RKO (cell line): ENCODE measurements around the gene SLC7A8.

Experiments used
- DNase-seq: peaks from one replicate; pipeline ENCODE4 v3.0.0-alpha.2; 2016; ENCODE audit warnings: low spot score

SLC7A8 gene

DNA sequence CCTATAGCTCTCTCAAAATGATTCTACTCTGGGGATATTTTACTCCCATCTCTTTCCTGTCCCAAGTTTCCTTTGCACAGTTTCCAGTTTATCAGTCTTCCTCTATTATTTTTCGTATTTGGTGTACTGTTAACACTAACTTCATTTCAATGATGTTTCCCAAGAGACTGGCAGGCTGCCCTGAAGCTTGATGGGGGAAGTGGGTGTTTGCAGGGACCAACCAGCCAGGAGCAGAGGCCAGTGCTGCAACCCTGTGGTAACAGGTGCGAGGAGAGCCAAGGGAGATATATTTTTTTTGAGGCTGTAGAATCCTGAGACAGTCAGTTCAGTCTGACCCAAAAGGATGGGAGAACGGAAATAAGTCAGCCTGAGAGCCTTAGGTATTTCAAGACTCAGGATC, 52.6 kb downstream of the SLC7A8 start:
- DNase-seq = no peak

DNA sequence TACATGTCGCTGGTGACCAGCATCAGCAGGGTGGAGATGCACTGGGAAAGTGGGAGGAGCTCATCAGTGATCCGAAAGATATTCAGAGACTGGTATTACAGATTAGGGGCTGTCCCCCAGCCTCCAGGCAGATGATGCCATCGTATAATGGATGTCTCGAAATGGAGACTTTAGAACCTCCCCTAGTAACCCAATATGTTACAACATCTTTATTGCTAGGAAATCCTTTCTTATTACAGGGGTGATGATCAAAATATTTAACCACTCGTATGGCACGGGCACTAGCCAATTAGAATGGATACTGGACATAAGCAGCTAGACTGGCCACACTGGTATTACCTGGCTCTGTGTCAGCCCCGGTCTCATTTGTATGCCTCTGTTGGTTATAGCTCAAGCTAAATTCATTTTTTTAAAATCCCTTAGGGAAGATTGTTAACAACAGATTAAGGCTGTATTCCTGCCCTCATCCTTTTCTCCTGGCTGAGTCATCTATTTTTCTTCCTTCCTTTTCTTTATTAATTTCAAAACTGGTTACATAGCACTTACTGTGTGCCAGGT, 53.6 kb downstream of the SLC7A8 start:
- no peak for DNase-seq

DNA sequence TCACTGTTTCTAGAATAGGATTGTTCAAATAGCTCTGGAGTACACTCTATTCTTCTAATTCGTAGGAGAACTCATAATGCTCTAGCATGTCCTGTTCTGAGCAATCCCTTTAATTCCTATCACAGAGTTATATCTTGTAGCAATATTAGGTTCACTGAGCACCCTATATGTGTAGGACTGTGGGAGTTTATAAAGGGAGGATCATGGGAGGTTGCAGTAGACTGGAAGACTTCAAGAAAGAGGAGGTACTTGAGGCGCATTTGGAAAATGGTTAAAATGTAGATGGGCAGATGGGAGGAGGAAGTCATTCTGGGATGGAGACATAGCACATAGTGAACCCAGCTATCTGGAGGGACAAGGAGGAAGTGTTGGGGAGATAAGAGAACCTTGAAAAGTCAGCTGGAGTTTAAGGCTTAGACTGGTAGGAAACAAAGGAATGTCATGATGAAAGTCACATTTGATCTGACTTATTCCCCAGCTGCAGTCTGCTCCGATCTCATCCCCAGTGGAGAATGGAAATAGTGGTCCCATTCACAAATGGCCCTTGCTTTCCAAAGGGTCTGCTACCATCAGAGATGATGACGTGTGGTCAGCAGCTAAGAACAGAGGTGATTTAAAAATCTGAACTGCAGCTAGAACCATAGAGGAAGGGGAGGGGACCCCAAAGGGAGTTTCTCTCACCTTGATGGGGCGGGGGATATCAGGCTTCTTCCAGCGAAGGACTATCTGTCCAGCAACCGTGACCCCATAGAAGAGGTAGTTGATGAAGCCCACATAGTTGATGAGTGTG, 54.3 kb downstream of the SLC7A8 start:
- DNase-seq = no peak

DNA sequence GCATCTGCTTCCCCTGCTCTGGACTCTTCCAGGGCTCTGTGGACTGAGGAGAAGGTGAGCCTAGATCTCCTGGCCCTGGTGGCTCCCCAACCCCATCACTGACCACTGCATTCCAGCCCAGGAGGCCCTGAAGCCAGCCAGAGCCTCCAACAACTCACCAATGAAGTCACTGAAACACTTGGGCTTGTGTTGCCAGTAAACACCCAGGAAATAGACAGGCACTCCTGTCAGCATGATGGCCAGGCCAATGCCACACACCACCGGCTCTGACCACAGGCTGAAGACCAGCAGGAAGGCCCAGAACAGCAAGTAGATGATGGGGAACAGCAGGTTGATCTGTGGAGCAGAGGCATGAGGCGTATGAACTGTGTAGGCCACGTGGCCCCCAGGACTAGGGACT, 55.6 kb downstream of the SLC7A8 start:
- no peak for DNase-seq

DNA sequence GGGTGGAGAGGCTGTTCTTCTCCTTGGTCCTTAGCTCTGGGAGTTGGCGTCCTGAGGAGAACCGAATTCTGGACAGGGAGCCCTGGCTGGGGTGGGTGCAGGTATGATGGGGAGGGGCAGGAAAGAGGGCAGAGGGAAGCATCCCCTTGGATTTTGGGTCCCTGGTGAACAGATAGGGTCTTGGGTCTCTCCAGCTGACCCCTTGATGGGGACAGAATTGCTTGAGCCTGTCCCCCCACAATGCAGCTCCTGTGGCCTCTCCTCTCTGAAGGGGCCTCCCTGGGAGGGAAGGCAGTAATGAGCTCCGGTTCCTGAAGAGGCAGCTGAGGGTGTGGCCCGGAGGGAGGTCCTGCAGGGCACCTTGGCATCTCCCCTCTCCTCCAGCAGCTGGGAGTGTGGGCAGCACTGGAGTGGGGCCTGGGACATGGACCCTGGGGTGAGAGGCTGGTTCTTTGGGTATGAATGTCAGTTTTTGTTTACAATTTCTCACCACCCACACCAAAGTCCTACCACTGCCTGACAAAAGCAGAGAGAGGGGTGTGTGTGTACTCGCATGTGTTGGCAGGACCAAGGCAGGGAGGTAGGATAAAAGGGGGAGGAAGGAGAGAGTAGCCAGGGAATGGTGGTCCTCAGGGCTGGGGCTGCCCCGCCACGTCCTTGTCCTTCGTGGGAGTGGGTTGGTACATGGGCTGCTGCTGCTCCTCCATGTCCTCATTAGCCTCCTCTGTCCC, 56.7 kb downstream of the SLC7A8 start:
- DNase-seq = no peak

DNA sequence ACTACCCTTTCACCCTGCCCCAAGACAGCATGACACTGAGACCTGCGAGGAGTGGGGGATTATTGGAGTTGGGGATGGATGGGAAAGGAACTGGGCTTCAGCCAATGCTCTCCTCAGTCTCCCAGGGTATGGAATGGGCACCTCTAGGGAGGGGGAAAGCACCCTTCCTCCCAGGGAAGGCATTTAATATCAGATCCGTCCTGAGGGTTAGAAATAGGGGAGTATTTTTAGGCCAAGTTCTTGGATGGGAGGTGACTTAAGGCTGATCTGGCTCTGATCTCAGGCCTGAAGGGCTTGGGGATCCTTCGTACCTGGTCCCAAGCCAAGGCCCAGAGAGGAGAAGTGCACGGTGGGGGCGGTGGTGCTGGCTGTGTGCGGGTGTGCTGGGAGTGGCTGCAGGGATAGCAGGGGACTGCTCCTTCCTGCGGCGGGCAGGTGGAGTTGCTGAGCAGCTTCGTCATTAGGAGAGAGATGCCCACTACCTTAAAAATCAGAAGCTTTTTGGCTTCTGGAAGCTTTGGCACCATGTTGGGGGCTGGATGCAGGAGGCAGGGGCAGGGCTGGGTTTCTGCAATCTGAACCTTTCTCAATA, 57.4 kb downstream of the SLC7A8 start:
- no peak for DNase-seq

DNA sequence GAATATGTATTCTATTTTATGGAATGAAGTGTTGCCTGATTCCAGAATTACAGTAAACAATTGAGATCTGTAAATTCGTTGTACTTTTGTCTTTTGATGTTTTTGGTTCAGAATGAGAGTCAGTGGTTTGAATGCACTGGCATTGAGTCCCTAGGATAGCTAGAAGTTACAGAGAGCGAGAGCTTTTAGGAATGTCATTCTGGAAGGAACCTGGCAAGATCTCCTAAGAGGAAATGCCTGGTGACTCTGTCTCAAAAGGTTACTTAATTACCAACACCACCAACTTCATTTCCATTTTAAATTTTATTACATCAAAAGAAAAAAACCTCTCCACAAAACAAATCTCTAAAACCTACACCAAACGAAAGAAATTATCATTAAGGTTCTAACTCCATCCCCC, 58.4 kb downstream of the SLC7A8 start:
- no peak for DNase-seq

DNA sequence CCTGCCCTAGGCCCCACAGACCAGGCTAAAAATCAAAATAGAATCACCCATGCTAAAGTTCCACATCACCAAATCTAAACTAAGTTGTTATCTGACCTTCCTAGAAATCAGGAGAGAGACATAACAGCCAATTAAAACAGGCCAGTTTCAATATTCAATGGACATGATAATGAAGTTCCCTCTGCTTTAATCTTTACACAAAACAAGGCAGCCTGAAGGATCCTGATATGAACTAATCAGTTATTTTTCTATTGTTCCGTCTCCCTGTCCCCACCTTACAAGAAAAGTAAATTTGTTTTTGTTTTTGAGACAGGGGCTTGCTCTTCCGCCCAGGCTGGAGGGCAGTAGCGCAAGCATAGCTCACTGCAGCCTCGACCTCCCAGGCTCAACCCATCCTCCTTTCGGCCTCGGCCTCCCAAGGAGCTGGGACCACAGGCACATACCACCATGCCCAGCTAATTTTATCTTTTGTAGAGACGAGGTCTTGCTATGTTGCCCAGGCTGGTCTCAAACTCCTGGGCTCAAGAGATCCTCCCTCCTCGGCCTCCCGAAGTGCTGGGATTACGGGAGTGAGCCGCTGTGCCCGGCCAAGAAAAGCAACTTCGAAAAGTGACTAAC, 59.0 kb downstream of the SLC7A8 start:
- DNase-seq = no peak

DNA sequence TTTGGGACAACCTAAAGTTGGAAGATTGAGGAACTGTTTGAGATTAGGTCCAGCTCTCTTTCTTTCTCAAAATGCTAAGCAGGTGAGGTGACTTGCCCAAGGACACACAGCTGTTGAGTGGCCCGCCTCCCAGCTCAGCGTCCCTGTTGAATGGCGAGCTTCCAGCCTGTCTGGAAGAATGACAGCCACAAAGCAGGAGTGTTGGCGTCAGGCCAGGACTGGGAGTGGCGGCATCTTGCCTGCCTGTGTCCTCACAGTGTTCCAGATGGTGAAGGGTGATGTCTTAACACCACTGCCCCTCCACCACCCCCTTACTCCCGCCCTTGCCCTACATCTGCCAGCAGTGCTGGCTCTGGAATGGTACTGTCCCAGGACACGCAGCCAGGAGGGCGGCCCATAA, 60.0 kb downstream of the SLC7A8 start:
- DNase-seq = no peak

DNA sequence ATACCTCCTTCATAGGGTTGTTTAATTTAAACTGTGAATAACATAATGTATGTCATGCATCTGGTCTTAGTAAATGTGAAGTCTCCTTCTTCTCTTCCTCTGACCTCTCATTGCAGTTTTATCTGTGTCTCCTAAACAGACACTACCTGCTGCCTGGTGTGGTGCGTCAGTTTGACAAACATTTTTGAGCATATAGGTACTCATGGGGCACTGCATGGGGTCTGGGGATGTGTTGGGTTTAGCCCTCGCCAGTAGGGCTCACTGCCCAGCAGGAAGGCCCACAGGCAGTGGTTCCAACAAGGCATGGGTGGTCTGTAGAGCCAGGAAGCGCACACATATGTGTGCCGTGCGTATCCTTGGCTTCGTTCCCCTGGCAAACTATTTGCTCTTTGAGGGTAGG, 61.4 kb downstream of the SLC7A8 start:
- DNase-seq = no peak

DNA sequence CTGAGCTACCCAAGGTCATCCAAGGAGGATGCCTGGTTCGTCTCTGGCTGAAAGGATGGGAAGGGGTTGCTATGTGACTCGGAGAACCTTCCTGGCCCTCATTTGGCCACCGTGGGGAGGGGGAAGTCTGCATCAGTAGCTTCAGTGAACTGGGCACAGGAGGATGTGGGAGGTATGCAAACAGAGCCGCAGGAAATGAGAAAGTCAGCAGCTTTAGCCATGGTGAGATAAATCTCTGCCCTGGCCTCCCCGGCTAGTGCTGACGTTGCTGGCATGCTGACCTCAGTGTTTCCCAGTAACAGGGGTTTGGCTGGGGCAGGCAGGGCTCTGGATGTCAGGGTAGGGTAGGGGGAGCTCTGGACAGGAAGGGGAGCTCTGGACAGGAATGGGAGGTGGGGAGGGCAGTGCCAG, 62.1 kb downstream of the SLC7A8 start:
- DNase-seq = no peak

DNA sequence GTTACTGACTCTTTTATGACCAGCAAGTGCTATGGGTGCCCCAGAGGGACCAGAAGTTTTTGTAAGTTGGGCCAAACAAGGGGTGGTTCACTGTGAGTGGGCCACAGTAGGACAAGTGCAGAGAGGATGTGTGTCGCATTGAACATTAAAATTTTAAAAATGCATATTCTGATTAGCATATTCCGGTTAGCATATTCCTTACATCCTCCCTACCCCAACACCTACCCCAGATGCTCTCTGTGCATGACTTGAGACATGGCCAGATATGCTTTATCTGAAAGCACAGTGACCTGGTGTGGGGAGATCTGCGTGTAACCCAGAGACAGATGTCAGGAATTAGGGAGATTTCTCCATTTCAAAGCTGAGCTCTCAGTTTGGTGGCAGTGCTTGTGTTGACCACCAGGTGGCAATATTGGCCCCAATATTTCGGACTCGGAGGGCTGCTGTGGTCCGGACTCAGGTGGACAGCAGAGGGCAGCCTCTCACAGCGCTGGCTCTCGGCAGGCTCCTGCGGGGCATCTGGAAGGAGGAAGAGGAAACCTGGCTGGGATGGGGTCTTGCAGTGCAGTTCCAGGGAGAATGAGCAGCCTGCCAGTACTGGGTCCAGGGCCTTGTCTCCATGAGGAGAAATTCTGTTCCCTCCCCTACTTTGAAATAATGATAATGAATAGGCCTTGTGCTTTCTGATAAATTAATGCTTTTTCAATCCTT, 62.8 kb downstream of the SLC7A8 start:
- DNase-seq = peak; percentile 85

DNA sequence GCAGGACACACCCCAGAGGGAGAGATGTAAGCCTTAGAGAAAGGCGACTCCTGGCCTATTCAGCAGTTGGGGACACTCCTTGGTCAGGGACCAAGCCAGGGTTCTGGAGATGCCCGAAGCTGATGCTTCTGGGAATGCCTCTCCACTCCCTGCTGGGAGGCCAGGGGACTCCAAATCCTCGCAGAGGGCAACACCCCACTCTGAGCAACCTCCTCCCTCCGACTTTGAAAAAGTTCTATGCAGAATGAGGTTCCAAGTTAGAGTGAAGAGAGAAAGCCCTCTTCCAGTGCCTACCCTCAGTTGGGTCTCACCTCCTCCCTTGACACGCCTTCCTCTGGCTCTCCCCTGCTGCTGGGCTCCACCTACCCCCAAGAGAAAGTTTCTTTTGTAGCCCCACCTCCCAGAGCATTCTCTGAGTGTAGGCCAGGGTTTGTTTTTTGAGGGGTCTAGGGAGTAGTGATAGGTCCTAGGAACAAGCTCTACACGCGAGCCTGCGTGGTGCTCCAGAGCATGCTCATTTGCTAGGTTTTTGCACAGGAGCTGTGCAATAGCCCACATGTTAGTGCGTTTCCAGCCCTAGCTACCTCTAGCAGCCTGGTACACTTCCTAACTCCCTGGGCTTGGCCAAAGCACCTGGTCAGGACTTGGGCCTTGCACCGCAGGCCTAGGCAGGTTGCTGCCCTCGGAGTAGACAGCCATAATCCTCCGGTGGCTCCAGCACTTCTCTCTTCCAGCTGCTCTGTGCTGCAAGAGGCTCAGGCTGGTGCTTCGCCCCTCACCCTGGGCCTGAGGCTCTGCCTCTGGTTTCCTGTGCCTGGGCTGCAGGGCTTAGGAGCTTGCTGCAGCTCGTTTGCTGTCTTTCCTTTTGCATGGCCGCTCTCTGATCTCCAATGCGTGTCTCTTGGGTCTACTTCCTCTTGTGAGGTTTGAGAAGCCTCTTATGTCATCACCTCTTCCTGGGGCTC, 63.8 kb downstream of the SLC7A8 start:
- DNase-seq = no peak

DNA sequence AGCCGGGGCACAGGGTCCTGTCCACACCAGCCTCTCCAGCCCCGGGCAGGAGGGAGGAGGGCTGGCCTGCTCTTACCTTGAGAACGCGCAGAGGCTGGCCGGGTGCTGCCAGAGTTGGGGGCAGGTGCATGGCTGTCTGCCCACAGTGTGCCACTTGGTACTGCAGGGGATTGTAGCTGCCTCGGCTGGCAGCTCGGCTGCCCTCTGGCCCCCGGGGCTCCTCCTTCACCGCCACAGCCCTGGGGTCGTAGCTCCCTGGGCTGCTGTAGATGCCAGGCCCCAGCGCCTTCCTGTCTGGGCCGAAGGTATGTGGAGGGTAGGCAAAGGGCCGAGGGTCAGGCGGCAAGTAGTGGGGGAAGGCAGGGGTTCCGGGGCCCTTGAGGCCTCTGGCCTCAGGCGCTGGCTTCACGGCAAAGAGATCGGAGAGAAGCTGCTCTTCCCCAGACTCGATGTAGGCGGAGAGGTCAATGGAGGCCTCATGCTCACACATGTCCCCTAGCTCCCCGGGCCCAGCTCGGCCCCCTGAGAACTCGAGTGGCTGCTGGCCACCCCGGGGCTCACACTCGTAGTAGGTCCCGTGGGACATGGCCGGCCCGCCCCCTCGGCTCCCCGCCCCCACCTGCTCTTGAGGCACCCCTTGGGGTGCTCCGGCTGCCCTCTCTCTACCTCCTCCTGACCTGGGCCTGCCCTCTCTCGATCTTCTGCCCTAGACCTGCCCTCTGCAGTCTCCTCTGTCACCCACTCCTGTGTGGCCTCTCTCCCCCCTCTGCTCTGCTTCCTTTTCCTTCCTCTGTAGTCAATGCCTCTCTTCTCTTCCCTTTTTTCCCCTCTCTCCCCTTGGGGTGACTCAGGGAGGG, 64.7 kb downstream of the SLC7A8 start, which contains the start of gene CEBPE:
Gene CEBPE, minus strand, starts transcription at position 750 of the 857 bp plus-strand sequence. Its CDS starts 164 bp downstream, at position 586.
- DNase-seq = no peak

DNA sequence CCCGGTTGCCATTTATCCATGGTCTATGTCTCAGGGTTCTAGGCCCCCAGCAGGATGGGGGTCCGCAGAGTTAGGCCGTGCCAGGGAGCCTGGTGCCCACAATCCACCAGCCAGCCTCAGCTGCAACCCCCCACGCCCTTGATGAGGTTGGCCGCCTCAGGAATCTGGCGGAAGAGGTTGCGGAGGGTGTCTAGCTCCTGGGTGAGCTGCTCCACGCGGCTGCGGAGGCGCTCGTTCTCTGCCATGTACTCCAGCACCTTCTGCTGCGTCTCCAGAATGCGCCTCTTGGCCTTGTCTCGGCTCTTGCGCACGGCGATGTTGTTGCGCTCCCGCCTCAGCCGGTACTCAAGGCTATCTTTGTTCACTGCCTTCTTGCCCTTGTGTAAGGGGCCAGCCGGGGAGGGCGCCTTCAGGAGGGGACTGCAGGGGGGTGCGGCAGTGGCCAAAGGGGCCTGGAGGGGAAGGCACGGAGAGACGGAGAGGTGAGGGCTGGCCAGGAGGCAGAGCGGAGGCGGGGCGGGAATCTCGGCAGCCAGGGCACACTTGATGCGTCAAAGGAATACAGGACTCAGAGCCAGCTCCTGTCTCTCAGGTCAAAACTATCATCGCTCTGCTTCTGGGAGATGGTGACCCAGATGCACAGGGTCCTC, 66.0 kb downstream of the SLC7A8 start:
- no peak for DNase-seq

DNA sequence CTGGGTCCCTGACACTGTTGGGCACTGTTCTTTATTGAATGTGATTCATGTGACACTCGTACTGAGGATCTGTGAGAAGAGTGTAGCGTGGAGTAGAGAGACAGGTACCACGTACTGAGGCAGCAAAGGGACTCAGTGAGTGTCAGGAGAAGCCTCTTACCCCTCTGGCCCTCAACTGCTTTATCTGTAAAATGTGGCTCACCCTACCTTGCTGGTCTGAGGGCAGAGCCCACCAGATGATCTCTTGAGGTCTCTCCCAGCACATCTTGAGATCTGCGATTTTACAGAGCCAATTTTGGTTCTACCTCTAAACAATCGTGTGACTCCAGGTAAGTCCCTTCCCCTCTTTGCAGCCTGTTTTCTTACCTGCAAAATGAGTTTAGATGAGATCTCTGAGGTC, 67.5 kb downstream of the SLC7A8 start:
- DNase-seq = no peak

DNA sequence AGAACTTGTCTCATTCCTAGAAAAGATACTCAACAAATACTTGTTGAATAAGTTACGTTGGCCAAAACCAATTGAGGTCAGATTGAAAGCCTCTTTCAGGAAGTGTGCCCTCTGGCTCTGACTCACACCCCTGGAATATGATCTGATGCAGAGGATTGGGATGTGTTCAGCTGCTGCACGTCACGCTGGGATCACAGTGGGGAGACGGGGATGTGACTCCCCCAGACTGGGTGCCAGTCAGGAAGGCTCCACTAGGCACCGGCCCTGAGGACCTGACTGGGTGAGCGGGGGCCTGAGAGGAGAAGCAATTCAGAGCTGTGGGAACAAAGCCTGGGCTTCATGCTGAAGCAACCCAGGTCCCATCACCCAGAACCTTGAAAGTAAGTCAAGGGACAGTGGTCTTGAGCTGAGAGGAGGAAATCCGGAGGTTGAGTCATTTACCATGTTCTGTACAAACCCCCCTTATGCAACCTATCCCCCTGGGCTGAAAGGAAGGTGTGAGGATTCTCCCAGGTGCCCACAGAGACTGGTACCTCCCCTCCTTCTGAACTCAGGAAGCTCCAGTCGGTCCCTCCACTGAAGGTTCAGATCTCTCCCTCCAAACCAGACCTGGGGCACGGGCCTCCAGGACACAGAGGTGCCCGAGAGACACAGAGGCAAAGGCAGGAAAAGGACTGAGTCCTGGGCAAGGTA, 68.3 kb downstream of the SLC7A8 start:
- DNase-seq = peak; percentile 95

DNA sequence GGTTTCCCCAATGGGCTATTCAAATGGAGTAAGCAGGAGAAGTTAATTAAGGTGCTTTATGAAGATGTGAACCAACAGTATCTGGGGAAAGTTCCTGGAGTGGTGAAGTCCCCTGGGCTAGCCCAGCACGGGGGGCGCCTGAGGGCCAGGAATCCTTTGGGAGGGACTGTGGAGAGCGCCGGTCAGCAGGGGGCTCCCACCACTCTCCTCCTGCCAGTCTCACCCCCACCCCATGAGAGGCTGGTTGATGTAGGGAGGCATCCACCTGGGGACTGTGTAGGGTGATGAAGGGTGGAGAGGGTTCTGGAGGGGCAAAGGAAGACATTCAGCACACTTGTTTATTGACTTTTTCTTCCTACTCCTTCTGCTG, 68.8 kb downstream of the SLC7A8 start:
- no peak for DNase-seq

DNA sequence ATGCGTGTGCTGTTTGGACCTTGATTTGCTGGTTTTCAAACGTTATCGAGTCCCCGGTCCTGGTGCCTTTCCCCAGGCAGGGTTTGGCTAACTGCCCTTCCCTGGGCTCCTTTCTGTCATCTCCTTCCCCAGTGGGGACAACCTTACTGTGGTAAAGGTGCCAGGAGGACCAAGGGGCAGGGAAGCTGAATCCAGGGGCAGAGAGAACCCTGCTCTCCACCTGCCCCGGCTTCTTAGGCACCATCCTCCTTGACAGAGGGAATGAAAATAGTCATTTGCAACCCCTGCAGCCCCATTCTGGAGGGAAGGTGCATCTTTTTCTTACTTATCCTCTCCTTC, 69.4 kb downstream of the SLC7A8 start:
- DNase-seq = no peak
